Stimulated activated CD4-positive, alpha-beta T cell treated with anti-CD3 and anti-CD28 coated beads, Interleukin-4, amount 100 ng/mL, for 24 hours (primary cell): ENCODE measurements around the gene MTUS2.
"Not testable (repeated sequence)": the region's sequence is repeated elsewhere in the genome, so short reads cannot be mapped to it uniquely, and the experiment has no call there.

ENCODE experiments used
- DNase-seq: peaks from one replicate; pipeline ENCODE4 v3.0.0-alpha.2; 2020

The MTUS2 gene

DNA sequence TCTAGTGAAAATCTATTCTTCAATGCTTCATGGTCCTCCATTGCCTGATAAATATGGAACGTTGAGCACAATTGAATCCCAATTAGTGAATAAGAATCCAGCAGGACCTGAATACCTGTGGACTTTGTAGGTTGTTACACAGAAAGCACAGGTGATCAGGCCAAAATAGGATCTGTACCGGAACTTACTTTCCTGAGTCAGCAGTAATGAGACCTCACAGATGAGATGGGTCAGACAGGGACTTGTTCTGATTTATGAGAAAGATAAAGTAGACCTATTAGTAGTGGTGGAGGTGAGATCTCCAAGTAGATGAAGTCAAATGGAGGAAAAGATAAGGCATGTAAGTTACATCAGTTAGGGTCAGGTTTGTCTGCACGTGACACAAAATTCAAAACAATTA lies 351.1 kb downstream of the MTUS2 start:
- no peak for DNase-seq

DNA sequence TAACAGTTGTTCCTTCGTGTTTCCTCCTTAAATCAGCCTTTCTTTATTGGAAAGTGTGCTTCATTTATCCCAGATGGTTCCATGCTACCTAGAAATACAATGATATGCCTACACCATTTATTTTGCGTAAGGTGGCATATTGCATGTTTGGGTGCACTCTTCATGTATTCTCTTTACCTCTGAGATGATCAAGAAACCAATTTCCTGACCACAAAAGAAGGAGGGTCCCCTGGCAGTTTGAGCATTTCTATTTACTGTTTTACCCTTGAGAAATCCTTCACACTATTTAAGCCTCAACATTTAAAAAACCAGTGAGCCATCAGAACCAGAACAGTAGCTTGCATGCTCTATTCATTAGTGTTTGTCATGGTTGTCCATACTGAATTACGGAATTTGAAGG lies 354.0 kb downstream of the MTUS2 start:
- DNase-seq = no peak

DNA sequence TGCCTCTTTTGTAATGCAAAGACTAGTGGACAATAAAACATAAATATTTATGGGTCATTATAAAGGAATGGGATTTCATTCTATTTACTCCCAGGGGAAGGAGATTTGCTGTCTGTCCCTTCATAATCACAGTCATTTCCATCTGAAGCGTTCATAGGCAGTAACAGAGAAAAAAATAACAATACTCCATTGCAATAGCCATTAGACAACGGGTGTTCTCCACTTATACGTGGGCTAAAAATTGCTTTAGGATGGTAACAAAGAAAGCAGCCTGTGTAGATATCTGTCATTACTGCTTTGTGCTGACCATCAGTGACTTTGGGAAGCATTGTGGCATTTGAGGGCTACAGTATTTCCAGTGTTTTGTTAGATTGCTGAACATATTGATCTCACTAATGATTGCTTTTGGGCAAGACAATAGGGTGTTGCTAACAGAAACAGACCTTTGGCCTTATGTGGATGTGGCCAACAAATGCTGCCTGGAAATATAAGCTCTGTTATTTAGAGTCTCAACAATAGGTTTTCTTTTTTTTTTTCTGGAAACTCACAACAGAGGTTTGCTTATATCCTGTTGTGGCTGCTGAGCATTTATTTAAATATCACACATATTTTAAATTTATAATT lies 355.2 kb downstream of the MTUS2 start:
- no peak for DNase-seq

DNA sequence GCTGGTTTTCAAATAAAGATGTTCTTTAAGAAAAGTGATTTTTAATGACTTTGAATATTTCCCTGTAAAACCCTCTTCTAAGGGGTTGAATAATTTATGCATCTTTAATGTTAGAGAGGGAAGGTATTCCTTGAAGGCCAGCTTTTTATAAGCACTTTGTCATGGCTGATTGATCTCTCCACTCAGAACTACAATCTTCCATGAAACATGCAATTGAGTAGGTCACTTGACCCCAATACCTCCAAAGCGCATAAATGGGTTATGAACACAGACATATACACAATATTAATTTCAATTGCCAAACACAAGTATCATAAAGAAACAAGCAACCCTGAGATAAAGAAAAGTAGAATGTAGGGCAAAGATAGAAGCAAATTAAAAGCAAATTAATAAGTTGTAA lies 359.9 kb downstream of the MTUS2 start:
- DNase-seq = no peak

DNA sequence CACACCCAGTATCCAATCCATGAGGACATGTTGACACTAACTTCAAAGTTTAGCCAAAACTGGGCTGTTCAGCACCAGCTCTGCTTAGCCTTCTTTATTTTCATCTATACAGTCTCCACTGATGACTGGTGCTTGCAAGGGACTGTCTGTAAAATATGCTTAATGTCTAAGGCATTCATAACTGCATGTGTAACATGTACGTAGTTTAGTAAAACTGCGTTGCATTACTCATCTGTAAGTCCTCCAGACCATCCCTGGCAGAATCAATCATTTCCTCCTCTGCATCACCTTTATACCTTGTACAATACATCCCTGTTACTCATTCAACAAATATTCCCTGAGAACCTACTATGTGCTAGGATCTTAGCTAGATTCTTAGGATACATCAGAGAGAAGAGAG lies 362.1 kb downstream of the MTUS2 start:
- no peak for DNase-seq

DNA sequence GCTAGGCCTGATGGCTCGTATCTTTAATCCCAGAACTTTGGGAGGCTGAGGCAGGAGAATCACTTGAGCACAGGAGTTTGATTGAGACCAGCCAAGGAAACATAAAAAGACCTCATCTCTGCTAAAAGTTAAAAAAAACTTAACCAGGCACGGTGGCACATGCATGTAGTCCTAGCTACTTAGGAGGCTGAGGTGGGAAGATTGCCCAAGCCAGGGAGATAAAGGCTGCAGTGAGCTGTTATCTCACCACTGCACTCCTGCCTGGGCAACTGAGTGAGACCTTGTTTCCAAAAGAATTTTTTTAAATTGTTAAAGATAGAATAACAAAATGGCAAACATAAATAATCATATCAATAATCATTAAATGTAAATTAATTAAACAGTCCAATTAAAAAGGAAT lies 365.8 kb downstream of the MTUS2 start:
- no peak for DNase-seq

DNA sequence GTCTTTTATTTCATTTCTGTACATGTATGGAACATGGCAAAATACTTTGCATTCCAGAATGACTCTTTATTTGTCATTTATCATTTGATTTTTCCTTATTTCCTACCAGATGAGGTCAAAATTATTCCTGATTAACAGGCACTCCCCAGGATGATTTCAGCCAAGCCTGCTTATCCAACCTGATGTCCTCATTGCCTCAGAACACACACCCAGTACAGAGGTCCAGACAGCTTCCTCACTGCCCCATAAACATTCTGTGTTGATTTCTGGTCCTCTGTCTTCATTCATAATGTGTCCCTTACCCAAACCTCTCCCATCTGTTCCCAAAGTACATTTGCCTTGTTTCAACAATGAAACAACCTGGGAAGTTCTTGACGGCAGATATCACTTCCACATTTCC lies 367.4 kb downstream of the MTUS2 start:
- no peak for DNase-seq

DNA sequence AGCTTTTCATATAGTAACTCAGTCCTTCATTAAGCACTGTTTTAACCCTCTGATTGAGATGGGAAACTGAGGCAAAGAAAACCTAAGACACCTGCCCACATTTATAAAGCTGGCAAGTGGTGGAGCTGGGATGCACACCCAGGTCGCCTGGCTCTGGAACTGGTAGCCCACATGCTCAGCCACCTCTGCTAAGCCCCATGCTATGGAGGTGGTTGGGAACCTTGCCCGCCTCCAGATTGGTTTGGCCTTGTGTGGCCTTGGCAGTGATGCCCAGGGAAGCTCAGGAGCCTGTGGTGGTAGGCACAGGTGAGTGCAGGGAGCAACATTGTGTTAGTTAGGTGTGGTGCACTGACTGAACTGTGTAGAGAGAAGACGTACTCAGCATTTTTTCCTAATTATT lies 370.2 kb downstream of the MTUS2 start:
- no peak for DNase-seq

DNA sequence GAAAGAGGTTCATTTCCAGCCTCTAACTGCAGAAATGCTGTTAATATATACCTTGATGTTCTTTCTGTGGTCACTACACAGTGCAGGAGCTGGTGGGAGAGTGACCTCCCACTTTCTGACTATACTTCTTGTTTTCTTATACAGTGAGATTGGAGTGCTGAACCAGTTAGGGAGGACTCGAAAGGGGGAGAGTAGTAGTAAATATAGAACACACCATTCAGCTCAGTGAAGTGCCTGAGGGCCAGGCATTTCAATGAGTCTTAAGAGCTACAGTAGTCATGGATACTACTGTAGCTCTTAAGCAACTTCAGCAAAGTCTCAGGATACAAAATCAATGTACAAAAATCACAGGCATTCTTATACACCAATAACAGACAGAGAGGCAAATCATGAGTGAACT lies 372.9 kb downstream of the MTUS2 start:
- no peak for DNase-seq

DNA sequence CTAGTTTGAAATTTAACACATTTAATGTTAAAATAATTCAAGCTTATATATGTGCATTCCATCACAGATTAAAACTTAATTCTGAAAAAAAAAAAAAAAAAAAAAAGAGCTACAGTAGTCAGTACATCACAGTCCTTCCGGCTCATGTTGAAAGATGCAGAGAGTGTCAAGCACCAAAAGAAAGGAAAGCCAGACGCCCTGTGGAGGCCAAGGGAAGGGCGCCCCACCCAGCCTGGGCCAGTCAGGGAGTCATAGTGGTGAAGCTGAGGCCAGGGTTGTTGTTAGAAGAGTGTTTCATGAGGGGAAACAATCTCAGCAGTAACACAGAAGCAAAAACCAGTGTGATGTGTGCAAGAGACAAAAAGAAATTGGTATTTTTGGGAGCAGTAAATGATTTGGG lies 375.3 kb downstream of the MTUS2 start:
- DNase-seq = no peak

DNA sequence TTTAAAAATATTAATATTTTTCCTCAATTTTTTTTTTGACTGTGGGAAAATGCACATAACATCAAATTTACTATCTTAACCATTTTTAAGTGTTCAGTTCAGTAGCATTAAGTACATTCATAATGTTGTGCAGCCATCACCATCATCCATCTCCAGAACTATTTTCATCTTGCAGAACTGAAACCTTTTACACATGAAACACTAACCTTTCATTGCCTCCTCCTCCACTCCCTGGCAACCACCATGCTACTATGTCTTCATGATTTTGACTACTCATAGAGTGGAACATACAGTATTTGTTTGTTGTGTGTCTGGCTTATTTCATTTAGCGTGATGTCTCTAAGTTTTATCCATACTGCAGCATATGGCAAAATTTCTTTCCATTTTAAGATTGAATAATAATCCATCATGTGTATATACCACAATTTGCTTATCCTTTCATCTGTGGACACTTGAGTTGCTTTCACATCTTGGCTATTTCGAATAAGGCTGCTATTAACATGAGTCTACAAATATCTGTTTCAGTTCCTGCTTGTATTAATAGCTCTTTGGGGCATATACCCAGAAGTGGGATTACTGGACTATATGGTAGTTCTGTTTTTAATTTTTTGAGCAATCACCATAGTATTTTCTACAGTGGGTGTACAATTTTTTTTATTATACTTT lies 376.4 kb downstream of the MTUS2 start:
- DNase-seq = no peak

DNA sequence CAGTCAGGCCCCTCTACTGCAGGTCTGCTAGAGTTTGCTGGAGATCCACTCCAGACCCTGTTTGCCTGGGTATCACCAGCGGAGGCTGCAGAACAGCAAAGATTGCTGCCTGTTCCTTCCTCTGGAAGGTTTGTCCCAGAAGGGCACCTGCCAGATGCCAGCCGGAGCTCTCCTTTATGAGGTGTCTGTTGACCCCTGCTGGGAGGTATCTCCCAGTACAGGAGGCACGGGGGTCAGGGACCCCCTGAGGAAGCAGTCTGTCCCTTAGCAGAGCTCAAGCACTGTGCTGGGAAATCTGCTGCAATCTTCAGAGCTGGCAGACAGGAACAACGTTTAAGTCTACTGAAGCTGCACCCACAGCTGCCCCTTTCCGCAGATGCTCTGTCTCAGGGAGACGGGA lies 382.6 kb downstream of the MTUS2 start:
- DNase-seq = not testable (repeated sequence)

DNA sequence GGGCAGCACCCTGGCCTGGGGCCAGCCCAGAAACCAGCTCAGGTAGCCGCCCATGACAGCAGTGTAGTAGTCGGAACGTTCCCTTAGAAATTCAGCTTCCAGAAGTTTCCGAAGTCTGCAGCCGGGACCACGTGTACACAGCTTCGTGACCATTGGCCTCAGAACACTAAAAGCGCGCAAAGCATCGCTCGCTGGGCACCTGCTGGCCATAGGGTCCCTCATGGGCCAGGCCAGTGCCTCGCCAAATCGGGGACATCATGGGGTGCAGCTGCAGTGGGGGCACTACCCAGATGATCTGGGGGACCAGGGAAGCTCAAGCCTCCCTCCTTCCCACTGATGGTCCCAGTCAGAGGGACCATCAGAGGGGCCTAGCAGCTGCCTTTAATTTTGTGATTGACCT lies 384.5 kb downstream of the MTUS2 start:
- DNase-seq = no peak

DNA sequence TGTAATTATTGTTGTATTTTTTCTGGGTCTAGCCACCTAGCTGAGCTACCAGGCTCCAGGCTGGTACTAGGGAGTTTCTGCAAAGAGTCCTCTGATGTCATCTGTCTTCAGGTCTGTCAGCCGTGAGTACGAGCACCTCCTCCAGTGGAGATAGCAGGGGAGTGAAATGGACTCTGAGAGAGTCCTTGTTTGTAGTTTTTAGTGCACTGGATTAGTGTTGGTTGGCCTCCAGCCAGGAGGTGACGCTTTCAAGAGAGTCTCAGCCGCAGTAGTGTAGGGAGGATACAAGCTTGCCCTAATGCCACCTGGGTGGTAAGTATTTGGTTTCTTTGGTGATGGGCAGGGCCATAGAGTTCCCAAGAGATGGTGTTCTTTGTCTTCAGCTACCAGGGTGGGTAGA lies 390.5 kb downstream of the MTUS2 start:
- no peak for DNase-seq

DNA sequence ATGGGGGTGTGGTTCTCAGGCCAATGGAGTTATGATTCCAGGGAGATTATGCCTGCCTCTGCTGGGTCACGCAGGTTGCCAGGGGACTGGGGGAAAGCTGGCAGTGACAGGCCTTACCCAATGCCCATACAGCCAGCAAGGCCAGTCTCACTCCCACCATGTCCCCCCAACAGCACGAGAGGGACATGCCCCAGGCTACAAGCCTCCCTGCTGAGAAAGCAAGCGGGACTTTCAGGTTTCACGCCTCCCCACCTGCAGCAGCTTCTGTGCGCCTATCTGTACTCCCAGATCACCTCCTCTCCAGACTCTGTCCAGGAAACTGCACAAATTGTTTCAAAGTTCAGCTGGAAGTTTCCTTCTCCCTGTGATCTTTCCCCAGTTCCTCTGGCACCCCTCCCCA lies 391.0 kb downstream of the MTUS2 start:
- not testable (repeated sequence) for DNase-seq

DNA sequence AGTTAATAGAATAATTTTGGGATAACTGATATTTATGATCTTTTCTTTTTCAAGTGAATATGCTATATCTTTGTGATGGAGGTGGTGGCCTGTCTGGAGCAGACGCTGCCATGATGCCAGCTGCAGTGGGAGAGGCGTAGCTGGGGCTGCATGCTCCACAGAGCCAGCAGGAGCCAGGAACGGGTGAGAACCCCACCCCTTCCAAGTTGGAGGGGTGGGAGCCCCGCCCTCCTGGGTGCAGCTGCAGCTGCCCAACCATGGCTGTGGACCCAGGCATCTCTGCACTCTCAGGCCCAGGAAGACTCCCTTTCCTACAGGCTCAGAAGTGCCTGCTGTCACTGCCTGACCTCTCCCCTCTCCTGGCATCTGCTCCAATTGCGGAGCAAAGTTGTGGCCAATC lies 402.3 kb downstream of the MTUS2 start:
- no peak for DNase-seq

DNA sequence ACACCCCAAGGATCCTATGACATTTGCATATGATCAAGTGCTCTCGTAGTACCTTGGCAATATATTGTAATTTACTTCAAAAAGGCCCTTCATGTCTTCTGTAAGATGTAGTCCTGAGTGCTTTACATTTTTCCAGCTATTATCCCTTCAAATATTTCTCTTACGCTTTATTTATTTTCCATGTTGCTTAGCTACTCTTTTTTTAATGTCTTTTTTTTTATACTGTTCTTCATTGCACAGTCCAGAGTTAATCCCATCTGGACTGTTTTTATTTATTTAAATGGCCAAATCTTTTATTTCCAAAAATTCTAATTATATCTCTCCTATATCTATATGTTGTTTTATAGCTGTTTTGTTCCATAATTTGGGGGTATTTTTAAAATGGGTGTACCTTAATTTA lies 404.1 kb downstream of the MTUS2 start:
- DNase-seq = no peak

DNA sequence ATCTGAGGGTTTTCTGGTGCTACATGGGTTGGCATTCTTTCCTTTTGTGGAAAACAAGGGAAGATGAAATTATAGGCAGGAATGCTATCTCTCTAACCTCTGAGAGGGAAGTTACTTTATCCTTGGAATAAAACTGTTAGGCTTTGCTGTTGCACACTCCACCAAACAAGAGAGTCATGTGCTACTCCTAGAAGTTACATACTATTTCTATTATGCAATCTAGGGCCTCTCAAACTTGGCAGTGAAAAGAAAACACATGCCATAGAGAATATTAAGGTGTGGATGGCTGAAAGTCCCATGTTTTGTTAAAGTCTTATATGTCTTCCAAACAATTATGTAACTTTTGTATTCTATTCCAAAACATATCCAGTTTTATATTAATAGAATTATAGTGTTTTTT lies 407.4 kb downstream of the MTUS2 start:
- no peak for DNase-seq

DNA sequence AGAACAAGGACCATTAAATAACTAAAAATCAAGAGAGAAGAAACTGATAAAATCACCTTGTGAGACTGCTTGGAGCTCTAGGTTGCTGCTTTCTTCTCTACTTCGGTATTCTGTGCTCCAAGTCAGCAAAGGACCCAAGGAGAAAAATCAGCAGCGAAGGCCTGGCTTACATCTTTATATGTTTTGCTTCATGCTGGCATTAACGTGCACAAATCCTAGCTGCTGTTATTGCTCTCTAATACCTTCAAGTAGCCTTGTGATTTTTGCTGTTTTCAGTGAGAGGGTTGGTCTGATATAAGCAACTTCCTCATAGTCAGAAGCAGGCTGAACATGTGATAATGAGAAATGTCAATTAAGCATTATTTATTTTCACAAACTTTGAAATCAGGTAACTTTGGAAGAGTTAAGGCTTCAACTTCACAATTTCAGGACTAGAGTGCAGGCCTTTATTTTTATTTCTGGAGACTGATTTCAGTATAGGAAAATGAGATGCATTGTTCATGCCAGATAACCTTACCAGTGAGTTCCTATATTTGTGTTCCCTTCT lies 410.2 kb downstream of the MTUS2 start:
- no peak for DNase-seq

DNA sequence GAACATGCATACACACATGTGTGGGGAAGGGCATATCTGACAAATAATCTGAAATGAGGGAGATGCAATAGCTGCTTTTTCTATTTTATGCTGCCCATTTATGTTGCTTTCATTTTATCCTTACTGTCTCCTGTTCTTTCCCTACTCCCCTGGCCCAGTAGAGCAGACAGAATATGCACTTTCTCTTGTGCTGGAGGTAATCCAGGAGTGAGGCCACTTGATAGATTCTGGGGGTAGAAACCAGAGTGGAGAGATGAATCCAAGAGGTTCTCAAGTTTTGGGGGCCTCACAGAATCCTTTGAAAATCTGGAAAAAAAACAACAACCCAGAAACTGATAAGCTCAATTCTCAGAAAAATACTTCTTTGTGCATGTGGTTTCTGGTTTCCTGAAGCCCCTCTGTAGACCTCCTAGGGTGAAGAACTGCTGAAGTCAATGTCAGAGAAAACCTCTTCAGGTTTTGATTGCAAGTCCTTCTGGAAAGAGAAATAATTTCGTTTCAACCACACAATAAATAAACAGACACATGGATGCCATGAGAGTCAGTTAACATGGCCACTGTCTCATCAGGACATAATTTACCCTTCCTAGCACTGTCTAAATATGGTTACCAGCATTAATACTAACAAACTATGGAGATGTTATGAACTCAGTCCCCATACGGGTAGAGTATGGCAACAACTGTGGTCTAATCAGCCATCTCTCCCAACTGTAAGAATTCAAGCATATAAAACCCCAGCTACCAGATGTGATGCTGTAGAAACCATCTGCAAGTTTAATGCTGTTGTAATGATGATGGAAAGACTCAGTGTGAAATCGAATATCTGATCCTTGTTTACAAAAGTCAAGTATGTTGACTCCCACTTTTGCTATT lies 419.8 kb downstream of the MTUS2 start:
- no peak for DNase-seq

DNA sequence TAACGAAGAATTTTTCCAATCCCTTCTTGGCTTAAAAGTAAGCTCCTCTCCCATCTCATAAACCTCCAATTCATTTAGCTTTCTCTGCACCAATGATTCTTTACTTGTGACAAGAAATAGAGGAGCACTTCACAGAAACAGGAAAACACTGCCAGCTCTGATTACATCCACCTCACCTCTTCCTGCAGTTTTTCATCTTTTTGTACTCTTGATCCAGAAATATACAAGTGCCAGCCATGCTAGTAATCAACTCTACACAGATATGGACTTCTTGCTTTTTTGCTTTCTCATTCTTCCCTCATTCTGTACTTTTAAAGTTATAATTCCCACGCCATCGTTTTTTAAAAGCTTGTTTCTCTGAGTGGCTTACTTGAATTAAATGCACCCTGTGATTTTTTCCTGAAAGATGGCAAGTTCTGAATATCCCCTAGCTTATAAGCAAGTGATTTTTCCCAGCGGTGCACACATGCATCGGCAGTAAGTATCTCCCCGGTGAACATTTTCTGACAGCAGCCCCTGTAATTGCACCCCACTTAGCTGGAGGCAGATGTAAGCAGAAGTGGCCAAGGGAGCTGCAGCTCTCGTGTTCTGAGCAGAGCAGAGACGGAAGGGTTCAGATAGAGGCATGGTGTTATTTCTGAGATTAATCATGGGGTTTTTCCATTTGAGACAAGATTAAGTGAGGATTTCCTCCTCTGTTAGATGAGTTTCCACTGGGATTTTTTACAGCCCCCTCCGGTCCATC lies 434.7 kb downstream of the MTUS2 start:
- no peak for DNase-seq

DNA sequence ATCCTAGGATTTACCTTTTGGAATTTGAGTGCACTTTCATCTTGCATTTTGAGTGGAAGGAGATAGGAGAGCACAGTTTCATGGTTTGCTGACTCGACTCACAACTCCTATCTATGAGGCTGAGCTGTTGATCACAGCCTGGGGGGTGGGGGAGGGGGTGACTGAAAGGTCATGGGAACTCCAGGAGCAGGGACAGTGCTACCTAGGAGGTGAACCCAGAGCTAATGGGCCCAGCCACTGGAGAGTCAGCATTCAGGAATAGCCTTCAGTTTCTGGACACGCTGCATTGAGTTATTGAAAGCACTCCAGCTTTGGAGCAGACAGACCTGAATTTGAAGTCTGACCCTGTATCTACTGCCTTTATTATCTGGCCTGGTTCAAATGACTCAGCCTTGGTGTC lies 435.4 kb downstream of the MTUS2 start:
- no peak for DNase-seq

DNA sequence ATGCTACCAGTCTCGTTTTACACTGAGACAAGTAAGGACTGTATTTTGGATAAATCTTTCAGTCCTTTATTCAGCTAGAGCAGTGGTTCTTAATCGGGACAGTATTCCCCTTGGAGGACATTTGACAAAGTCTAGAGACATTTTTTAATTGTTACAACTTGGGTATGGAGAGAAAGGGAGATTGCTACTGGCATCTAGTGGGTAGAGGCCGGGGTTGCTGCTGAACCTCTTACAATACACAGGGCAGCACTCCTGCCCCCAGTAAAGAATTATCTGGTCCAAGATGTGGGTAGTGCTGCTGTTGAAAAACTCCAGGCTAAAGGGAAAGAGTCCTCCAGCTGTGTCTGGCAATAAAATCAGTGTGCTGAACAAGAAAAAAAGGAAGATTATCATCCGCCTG lies 440.5 kb downstream of the MTUS2 start:
- DNase-seq = no peak
